Breast epithelium (tissue), 3 donors: ENCODE results near the gene IL5RA.

Experiments
- CTCF ChIP-seq, 3 donors: fragments of 450-650 bp; IDR thresholded peaks; one replicate each; pipeline ENCODE4 v1.5.1; 2016 to 2017; ENCODE audit warnings: antibody characterized with exemption in 3 of 3, mild to moderate bottlenecking in 3 of 3, moderate library complexity in 3 of 3
- POLR2A ChIP-seq: fragments of 450-650 bp; IDR thresholded peaks from one replicate; pipeline ENCODE4 v1.6.1; 2016; ENCODE audit warnings: antibody characterized with exemption, mild to moderate bottlenecking, moderate library complexity
- POLR2AphosphoS5 ChIP-seq, 3 donors: sonication (generic); formaldehyde crosslinking; IDR thresholded peaks; one replicate each; pipeline ENCODE4 v1.6.1; 2017; ENCODE audit warnings: antibody characterized with exemption in 3 of 3

GRCh38 chr3:3087279-3087678, 22.9 kb downstream of the IL5RA start:
- no peak for TF ChIP-seq POLR2AphosphoS5 (IDR thresholded peaks at IDR 0.05)
- TF ChIP-seq CTCF (IDR thresholded peaks at IDR 0.05): no peak
- TF ChIP-seq POLR2A: no peak
